Mesenchymal stem cell (in vitro differentiated cells and primary cell): ENCODE measurements around the gene ITK.

ENCODE experiments used
- DNase-seq: peaks from one replicate; pipeline ENCODE4 v3.0.0-alpha.2; 2013
- H2AFZ ChIP-seq: one replicate; pipeline ENCODE4 v1.6.1; 2013; ENCODE audit warnings: low read depth, mild to moderate bottlenecking, control low read depth, inconsistent platforms, low read length, moderate library complexity
- H2AK5ac ChIP-seq: 2 replicates; pipeline ENCODE4 v1.6.1; 2013; ENCODE audit warnings: low read length, moderate library complexity, mild to moderate bottlenecking, inconsistent platforms; ENCODE audit not compliant: severe bottlenecking
- H2BK120ac ChIP-seq: one replicate; pipeline ENCODE4 v1.6.1; 2013; ENCODE audit warnings: low read depth, mild to moderate bottlenecking, inconsistent platforms, low read length, moderate library complexity
- H2BK12ac ChIP-seq, 2 experiments: one replicate each; pipeline ENCODE4 v1.6.1; 2013; ENCODE audit warnings: inconsistent platforms in 2 of 2, low read length in 2 of 2, mild to moderate bottlenecking in 2 of 2, moderate library complexity in 2 of 2, control low read depth in 1 of 2
- H2BK15ac ChIP-seq: one replicate; pipeline ENCODE4 v1.6.1; 2013; ENCODE audit warnings: mild to moderate bottlenecking, low read depth, inconsistent platforms; ENCODE audit not compliant: poor library complexity, severe bottlenecking
- H2BK5ac ChIP-seq: 2 replicates; pipeline ENCODE4 v1.6.1; 2013; ENCODE audit warnings: low read depth, mild to moderate bottlenecking, low read length, control low read depth, inconsistent platforms; ENCODE audit not compliant: poor library complexity, severe bottlenecking
- H3K14ac ChIP-seq, 2 experiments: one replicate each; pipeline ENCODE4 v1.6.1; 2013; ENCODE audit warnings: inconsistent platforms in 2 of 2, low read length in 2 of 2, control low read depth in 1 of 2, mild to moderate bottlenecking in 1 of 2, moderate library complexity in 1 of 2
- H3K18ac ChIP-seq, 2 experiments: one replicate each; pipeline ENCODE4 v1.6.1; 2013; ENCODE audit warnings: inconsistent platforms in 2 of 2, low read length in 2 of 2, control low read depth in 1 of 2, low read depth in 1 of 2, mild to moderate bottlenecking in 1 of 2
- H3K23ac ChIP-seq, 2 experiments: one replicate each; pipeline ENCODE4 v1.6.1; 2013; ENCODE audit warnings: inconsistent platforms in 2 of 2, low read length in 2 of 2, mild to moderate bottlenecking in 2 of 2, moderate library complexity in 2 of 2, control low read depth in 1 of 2
- H3K27ac ChIP-seq: 2 replicates; pipeline ENCODE4 v1.5.1; 2013; ENCODE audit warnings: mild to moderate bottlenecking, moderate library complexity, low read length, control low read depth, inconsistent platforms; ENCODE audit not compliant: poor library complexity, severe bottlenecking
- H3K27me3 ChIP-seq, 2 experiments: 2 replicates each; pipeline versions ENCODE4 v1.6.1 to v1.7.0; 2013; ENCODE audit warnings: low read length in 2 of 2, mild to moderate bottlenecking in 2 of 2, moderate library complexity in 2 of 2, control low read depth in 1 of 2, inconsistent platforms in 1 of 2; ENCODE audit not compliant: control insufficient read depth in 1 of 2, insufficient read depth in 1 of 2
- H3K36me3 ChIP-seq, 2 experiments: 2 replicates each; pipeline versions ENCODE4 v1.6.1 to v1.7.0; 2013; ENCODE audit warnings: low read length in 2 of 2, control low read depth in 1 of 2, inconsistent platforms in 1 of 2, low read depth in 1 of 2, mild to moderate bottlenecking in 1 of 2; ENCODE audit not compliant: insufficient read depth in 2 of 2, control insufficient read depth in 1 of 2
- H3K4ac ChIP-seq, 2 experiments: one replicate each; pipeline ENCODE4 v1.6.1; 2013; ENCODE audit warnings: inconsistent platforms in 2 of 2, low read length in 2 of 2, mild to moderate bottlenecking in 2 of 2, moderate library complexity in 2 of 2, control low read depth in 1 of 2, low read depth in 1 of 2
- H3K4me1 ChIP-seq: 2 replicates; pipeline ENCODE4 v1.6.1; 2013; ENCODE audit warnings: low read depth, low read length, control low read depth; ENCODE audit not compliant: control insufficient read depth, insufficient read depth
- H3K4me2 ChIP-seq: 2 replicates; pipeline ENCODE4 v1.6.1; 2013; ENCODE audit warnings: low read length, mild to moderate bottlenecking, inconsistent platforms; ENCODE audit not compliant: poor library complexity, severe bottlenecking
- H3K4me3 ChIP-seq, 2 experiments: 2 replicates each; pipeline versions ENCODE4 v1.5.1 to v1.7.0; 2013; ENCODE audit warnings: low read length in 2 of 2, mild to moderate bottlenecking in 2 of 2, control low read depth in 1 of 2, low read depth in 1 of 2; ENCODE audit not compliant: insufficient read depth in 1 of 2
- H3K79me1 ChIP-seq: replicated peaks from 2 replicates; pipeline ENCODE4 v1.6.1; 2013; ENCODE audit warnings: mild to moderate bottlenecking, control low read depth, low read length, inconsistent platforms; ENCODE audit not compliant: poor library complexity, severe bottlenecking
- H3K9ac ChIP-seq: 2 replicates; pipeline ENCODE4 v1.7.0; 2013; ENCODE audit warnings: mild to moderate bottlenecking, low read length, moderate library complexity
- H3K9me3 ChIP-seq: 2 replicates; pipeline ENCODE4 v1.7.0; 2013; ENCODE audit warnings: mild to moderate bottlenecking, low read length; ENCODE audit not compliant: control insufficient read depth
- H4K8ac ChIP-seq: one replicate; pipeline ENCODE4 v1.6.1; 2013; ENCODE audit warnings: inconsistent platforms, mild to moderate bottlenecking, low read length, moderate library complexity
- H4K91ac ChIP-seq: one replicate; pipeline ENCODE4 v1.6.1; 2013; ENCODE audit warnings: mild to moderate bottlenecking, low read length, inconsistent platforms
- WGBS: methylation state at CpG from one replicate; pipeline ENCODE4 v1.1.7; 2013; ENCODE audit warnings: mixed read lengths; 5-methylcytosine and 5-hydroxymethylcytosine counted together

ITK gene

DNA sequence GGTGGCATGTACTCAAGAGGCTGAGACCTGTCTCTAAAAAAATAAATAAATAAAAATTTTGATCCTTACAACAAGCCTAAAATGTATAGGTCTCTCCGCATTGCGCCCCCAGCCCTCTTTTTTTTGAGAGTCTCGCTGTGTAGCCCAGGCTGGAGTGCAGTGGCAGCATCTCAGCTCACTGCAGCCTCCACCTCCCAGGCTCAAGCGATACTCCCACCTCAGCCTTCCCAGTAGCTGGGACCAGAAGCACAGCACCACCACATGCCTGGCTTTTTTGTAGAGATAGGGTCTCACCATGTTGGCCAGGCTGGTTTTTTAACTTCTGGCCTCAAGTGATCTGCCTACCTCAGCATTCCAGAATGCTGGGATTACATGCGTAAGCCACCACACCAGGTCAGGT is 12.4 kb upstream of the ITK start:
- WGBS, result 95% methylated on average over 4 of the region's 5 CpGs
- H2BK5ac ChIP-seq, result no peak overlapping the region

DNA sequence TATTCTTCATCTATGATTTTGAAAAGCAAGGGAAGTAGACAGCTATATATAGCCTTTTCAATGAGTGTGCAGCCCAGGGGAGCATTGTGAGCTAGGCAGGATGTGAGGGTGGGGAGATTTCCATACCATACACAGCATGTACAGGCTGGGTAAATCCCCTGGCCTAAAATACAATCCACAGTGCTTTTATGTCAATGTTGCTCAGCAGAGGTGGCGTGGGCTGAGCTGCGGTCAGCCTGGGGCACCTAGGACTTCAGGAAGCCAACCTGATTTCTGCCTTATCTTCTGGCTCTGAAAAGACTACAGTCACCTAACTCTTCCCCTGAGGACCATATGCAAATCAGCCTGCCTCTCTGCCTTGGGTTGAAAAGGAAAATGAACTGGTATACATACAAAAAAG is 8.2 kb upstream of the ITK start:
- no peak for DNase-seq
- H3K27ac ChIP-seq, result no peak overlapping the region
- no peak overlapping the region for H2BK5ac ChIP-seq
- H3K14ac ChIP-seq, result no peak overlapping the region
- no peak overlapping the region for H2AFZ ChIP-seq
- H4K8ac ChIP-seq, result no peak overlapping the region
- H3K9me3 ChIP-seq, result no peaks in the 10 kb centered on the region
- H2BK120ac ChIP-seq, result no peak overlapping the region
- 78% methylated on average over 2 of the region's 2 CpGs for WGBS
- no peaks in the 10 kb centered on the region for H3K36me3 ChIP-seq
- H4K91ac ChIP-seq, result no peak overlapping the region
- no peak overlapping the region for H3K4me2 ChIP-seq
- no peaks in the 10 kb centered on the region for H3K4me1 ChIP-seq
- H3K23ac ChIP-seq, result no peak overlapping the region
- no peak overlapping the region for H3K4me3 ChIP-seq
- no peak overlapping the region for H2BK15ac ChIP-seq
- no peak overlapping the region for H3K18ac ChIP-seq
- no peak overlapping the region for H3K9ac ChIP-seq
- no peak overlapping the region for H2AK5ac ChIP-seq
- no peaks in the 10 kb centered on the region for H3K79me1 ChIP-seq
- no peak overlapping the region for H3K4ac ChIP-seq
- H3K27me3 ChIP-seq, result peaks cover 0 to 3% of the 10 kb centered on the region in 2 experiments
- no peak overlapping the region for H2BK12ac ChIP-seq

More for the DNA sequence above, 12.4 kb upstream of the ITK start:
- Histone ChIP-seq H2BK15ac (no peak overlapping the region), H3K4me1 (no peaks in the 10 kb centered on the region), H3K14ac (peak overlapping the region in 1 of 2 experiments; percentile 55), H3K9ac (no peak overlapping the region), H4K91ac (no peak overlapping the region), H2BK120ac (no peak overlapping the region), H2BK12ac (no peak overlapping the region), H4K8ac (no peak overlapping the region), H3K27ac (no peak overlapping the region), H3K9me3 (no peaks in the 10 kb centered on the region), H2AK5ac (no peak overlapping the region), H3K36me3 (no peaks in the 10 kb centered on the region), H3K4ac (no peak overlapping the region), H3K4me2 (no peak overlapping the region), H3K27me3 (peaks cover 6 to 8% of the 10 kb centered on the region in 2 experiments), H3K79me1 (no peaks in the 10 kb centered on the region), H3K18ac (no peak overlapping the region), H2AFZ (peak overlapping the region; percentile 39), H3K4me3 (no peak overlapping the region), H3K23ac (no peak overlapping the region)
- DNase-seq, result no peak

DNA sequence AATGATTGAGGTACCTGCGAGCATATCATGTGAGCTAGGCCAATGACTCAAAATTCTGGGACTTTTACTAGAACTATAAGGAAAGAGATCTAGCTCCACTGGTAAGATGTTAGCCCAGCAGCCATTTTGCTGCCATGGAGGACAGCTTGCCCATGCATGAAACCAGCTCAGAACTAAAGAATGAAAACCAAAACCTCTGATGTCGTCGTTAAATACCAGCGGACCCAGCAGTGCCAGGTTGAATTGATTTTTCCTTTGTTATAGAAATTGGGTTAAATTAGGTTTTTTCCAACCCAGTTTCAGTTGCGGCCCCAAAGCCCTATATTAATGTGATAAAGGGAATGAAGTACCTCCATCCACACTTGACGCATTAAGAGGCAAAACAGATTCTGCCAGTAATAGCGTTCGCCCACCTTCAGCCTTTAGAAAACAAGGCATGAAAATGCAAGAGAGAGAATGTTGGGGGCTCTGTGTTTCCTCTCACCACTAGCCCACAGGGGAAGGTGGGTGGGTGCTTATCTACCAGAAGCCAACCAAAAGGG is 5.5 kb upstream of the ITK start:
- WGBS, result 100% methylated on average over 8 of the region's 8 CpGs
- H3K27ac ChIP-seq, result no peak overlapping the region
- H4K91ac ChIP-seq, result no peak overlapping the region

DNA sequence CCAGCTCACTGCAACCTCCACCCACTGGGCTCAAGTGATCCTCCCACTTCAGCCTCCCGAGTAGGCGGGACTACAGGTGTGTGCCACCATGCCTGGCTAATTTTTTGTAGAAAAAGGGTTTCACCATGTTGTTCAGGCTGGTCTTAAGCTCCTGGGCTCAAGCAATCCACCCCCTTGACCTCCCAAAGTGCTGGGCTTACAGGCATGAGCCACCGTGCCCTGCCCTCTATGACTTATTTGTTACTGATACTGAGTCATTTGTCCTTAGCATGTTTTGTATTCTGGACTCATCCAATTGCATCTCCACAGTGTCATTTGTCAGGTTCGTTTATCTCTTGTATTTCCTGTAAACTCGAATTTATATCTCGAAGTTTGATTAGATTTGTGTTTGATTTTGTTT is 2.7 kb upstream of the ITK start:
- peaks cover 3 to 10% of the 10 kb centered on the region in 2 experiments for H3K27me3 ChIP-seq
- H2BK5ac ChIP-seq, result no peak overlapping the region
- H3K79me1 ChIP-seq, result no peaks in the 10 kb centered on the region
- no peak overlapping the region for H2BK12ac ChIP-seq
- H3K9me3 ChIP-seq, result no peaks in the 10 kb centered on the region
- H2BK15ac ChIP-seq, result no peak overlapping the region
- no peak for DNase-seq
- no peak overlapping the region for H3K23ac ChIP-seq
- no peak overlapping the region for H3K14ac ChIP-seq
- H2AK5ac ChIP-seq, result no peak overlapping the region
- no peak overlapping the region for H2AFZ ChIP-seq
- WGBS, result 71% methylated on average over 6 of the region's 6 CpGs
- no peak overlapping the region for H3K27ac ChIP-seq
- H3K36me3 ChIP-seq, result no peaks in the 10 kb centered on the region
- H3K4me2 ChIP-seq, result no peak overlapping the region
- no peak overlapping the region for H4K8ac ChIP-seq
- H3K18ac ChIP-seq, result no peak overlapping the region
- H3K9ac ChIP-seq, result no peak overlapping the region
- no peak overlapping the region for H3K4me3 ChIP-seq
- H3K4ac ChIP-seq, result no peak overlapping the region
- no peaks in the 10 kb centered on the region for H3K4me1 ChIP-seq
- H2BK120ac ChIP-seq, result no peak overlapping the region
- H4K91ac ChIP-seq, result no peak overlapping the region

More for the DNA sequence above, 5.5 kb upstream of the ITK start:
- Histone ChIP-seq H3K4ac (no peak overlapping the region), H3K9ac (no peak overlapping the region), H3K23ac (no peak overlapping the region), H3K4me1 (no peaks in the 10 kb centered on the region), H2BK15ac (no peak overlapping the region), H4K8ac (no peak overlapping the region), H2AFZ (no peak overlapping the region), H3K4me2 (no peak overlapping the region), H2BK12ac (no peak overlapping the region), H3K14ac (no peak overlapping the region), H3K79me1 (no peaks in the 10 kb centered on the region), H2BK5ac (no peak overlapping the region), H3K27me3 (peaks cover 0 to 4% of the 10 kb centered on the region in 2 experiments), H3K9me3 (no peaks in the 10 kb centered on the region), H3K18ac (no peak overlapping the region), H2BK120ac (no peak overlapping the region), H3K36me3 (no peaks in the 10 kb centered on the region), H3K4me3 (no peak overlapping the region), H2AK5ac (no peak overlapping the region)
- DNase-seq, result no peak
